Suprapubic skin (tissue), 4 donors: ENCODE data around the gene CHM. TPM values are rescaled to one million over a fixed set of nuclear protein-coding genes. Genes with fewer than 3 reads are reported as not detected.

Source experiments
- DNase-seq, 2 donors: peaks; one replicate each; pipeline ENCODE4 v3.0.0-alpha.2; 2019; ENCODE audit warnings: low spot score in 2 of 2
- H3K27ac ChIP-seq: fragments of 200-600 bp; sonication (generic); one replicate; pipeline ENCODE4 v1.5.1; 2019
- H3K27me3 ChIP-seq: fragments of 200-600 bp; sonication (generic); one replicate; pipeline ENCODE4 v1.5.1; 2019
- H3K36me3 ChIP-seq: fragments of 200-600 bp; sonication (generic); one replicate; pipeline ENCODE4 v1.5.1; 2019
- H3K4me1 ChIP-seq: fragments of 200-600 bp; sonication (generic); one replicate; pipeline ENCODE4 v1.5.1; 2019
- H3K4me3 ChIP-seq: fragments of 200-600 bp; sonication (generic); one replicate; pipeline ENCODE4 v1.5.1; 2019; ENCODE audit warnings: mild to moderate bottlenecking
- H3K9me3 ChIP-seq: fragments of 200-600 bp; sonication (generic); one replicate; pipeline ENCODE4 v1.5.1; 2019
- EP300 ChIP-seq: sonication (generic); formaldehyde crosslinking; IDR thresholded peaks from one replicate; pipeline ENCODE4 v1.6.1; 2017; ENCODE audit warnings: antibody characterized with exemption
- POLR2A ChIP-seq, 2 donors: fragments of 450-650 bp; IDR thresholded peaks; one replicate each; pipeline ENCODE4 v1.6.1; 2017; ENCODE audit warnings: antibody characterized with exemption in 2 of 2, mild to moderate bottlenecking in 2 of 2, moderate library complexity in 2 of 2
- POLR2AphosphoS5 ChIP-seq, 3 donors: sonication (generic); formaldehyde crosslinking; IDR thresholded peaks; one replicate each; pipeline ENCODE4 v1.6.1; 2017; ENCODE audit warnings: antibody characterized with exemption in 3 of 3
- WGBS: methylation state at CpG from one replicate; pipeline ENCODE4 v1.1.5; 2018; 5-methylcytosine and 5-hydroxymethylcytosine counted together
- total RNA-seq, 4 donors: library from RNA; depleted of rRNA; stranded (reverse); fragments of >200 nt; gene quantifications; one replicate each; pipeline ENCODE4 v1.1.0, GENCODE V29; 2016
- TF ChIP-seq, protein P1 (sequence below), 2 donors: fragments of 200-600 bp in 1 of 2; fragments of 450-650 bp in 1 of 2; sonication (generic) in 1 of 2; IDR thresholded peaks; one replicate each; pipeline ENCODE4 v1.5.1; 2016 to 2019; ENCODE audit warnings: antibody characterized with exemption in 2 of 2, mild to moderate bottlenecking in 1 of 2, moderate library complexity in 1 of 2

Gene CHM
- total RNA-seq, 4 donors from 2014 or later: 9.5 to 18.9 (median 12.8) TPM

DNA sequence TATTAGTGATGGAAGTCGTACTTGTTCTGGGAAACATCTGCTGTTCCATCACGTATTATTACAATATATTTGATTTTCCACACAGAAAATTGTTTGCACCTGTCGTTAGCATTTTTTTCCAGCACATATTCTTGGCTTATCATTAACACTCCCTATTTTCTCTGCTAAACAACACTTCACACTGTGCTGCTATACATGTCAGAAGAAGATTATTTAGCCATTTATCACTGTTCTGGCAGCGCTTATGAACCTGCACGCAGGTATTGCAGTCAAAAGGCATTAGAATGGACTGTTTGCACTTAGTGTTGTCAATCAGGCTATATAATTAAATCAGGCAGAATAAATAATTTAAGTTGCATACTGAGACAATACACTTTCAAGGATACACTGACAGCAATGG, 218.6 kb downstream of the CHM start:
- no peak for DNase-seq
- WGBS: 65% methylated on average over 5 of the region's 5 CpGs
- Histone ChIP-seq H3K27me3 (no peaks in the 10 kb centered on the region), H3K9me3 (no peaks in the 10 kb centered on the region), H3K27ac (no peak overlapping the region), H3K36me3 (no peaks in the 10 kb centered on the region), H3K4me3 (no peak overlapping the region), H3K4me1 (no peaks in the 10 kb centered on the region)
- TF ChIP-seq EP300: no peak

DNA sequence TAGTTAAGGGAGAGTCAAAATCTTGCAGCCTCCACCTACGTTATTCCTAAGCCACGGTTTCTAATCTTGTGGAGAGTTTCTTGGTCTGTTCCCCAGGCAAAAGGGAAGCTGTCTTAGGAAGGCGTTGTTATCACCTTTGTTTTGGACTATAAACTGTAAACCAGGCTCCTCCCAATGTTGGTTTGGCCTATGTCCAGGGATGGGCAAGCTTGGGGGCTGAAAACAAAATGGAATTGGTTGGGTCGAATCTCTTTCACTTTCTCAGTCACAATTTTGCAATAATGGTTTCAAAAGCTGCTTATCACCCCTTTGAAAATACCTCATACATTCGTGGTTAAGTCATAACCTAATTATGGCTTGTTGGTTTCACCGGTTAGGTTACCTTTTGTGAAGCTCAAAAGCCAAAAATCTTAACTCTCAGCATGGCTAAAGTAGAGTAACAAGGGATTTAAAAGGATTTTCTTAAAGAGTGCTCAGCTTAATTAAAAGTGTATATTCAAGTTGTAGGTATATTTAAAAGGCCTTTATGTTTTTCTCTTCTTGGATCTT, 232.1 kb downstream of the CHM start:
- Histone ChIP-seq H3K27me3 (no peaks in the 10 kb centered on the region), H3K36me3 (no peaks in the 10 kb centered on the region), H3K27ac (no peak overlapping the region), H3K4me1 (no peaks in the 10 kb centered on the region), H3K4me3 (no peak overlapping the region), H3K9me3 (no peaks in the 10 kb centered on the region)
- TF ChIP-seq POLR2A (IDR thresholded peaks at IDR 0.05) (no peak), POLR2AphosphoS5 (IDR thresholded peaks at IDR 0.05) (no peak), EP300 (no peak)
- TF ChIP-seq, protein P1, sequence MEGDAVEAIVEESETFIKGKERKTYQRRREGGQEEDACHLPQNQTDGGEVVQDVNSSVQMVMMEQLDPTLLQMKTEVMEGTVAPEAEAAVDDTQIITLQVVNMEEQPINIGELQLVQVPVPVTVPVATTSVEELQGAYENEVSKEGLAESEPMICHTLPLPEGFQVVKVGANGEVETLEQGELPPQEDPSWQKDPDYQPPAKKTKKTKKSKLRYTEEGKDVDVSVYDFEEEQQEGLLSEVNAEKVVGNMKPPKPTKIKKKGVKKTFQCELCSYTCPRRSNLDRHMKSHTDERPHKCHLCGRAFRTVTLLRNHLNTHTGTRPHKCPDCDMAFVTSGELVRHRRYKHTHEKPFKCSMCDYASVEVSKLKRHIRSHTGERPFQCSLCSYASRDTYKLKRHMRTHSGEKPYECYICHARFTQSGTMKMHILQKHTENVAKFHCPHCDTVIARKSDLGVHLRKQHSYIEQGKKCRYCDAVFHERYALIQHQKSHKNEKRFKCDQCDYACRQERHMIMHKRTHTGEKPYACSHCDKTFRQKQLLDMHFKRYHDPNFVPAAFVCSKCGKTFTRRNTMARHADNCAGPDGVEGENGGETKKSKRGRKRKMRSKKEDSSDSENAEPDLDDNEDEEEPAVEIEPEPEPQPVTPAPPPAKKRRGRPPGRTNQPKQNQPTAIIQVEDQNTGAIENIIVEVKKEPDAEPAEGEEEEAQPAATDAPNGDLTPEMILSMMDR (IDR thresholded peaks at IDR 0.05): no peak
- no peak for DNase-seq
- WGBS: 70% methylated on average over 6 of the region's 6 CpGs

Other genes with a start within 250 kb of the CHM start
- under 1 TPM in 2 of 4 donors, not detected in 2; 0.25 to 0.32 TPM for gene DACH2, start 100.9 kb upstream of the CHM start, total RNA-seq